GM21528 (cell line): ENCODE measurements around the gene TMEM125.

Source experiments
- ATAC-seq: cut with Tn5 transposase; IDR thresholded peaks from one replicate; pipeline ENCODE4 v1.9.1; 2021; ENCODE audit warnings: mild to moderate bottlenecking, moderate library complexity; ENCODE audit not compliant: unreplicated experiment, low FRiP score

Gene TMEM125

GRCh38 chr1:43269627-43270375 is at the start of gene TMEM125:
TSS of gene TMEM125 (plus strand) at chr1:43269983. CDS start at chr1:43272723, 2,740 bp downstream.
- no peak for ATAC-seq

- ATAC-seq: peak; percentile 63
Observed at GRCh38 chr1:43220905-43221778, 48.6 kb upstream of the TMEM125 start.

- no peak for ATAC-seq
Observed at GRCh38 chr1:43221797-43222196, 48.0 kb upstream of the TMEM125 start.

- no peak for ATAC-seq
Observed at GRCh38 chr1:43222879-43223278, 46.9 kb upstream of the TMEM125 start.

- no peak for ATAC-seq
Observed at GRCh38 chr1:43225168-43225567, 44.6 kb upstream of the TMEM125 start.

GRCh38 chr1:43227143-43227764 is 42.5 kb upstream of the TMEM125 start:
- no peak for ATAC-seq

GRCh38 chr1:43229826-43230780 is 39.7 kb upstream of the TMEM125 start:
- no peak for ATAC-seq

- ATAC-seq: no peak
Observed at GRCh38 chr1:43232074-43232473, 37.7 kb upstream of the TMEM125 start.

- ATAC-seq: no peak
Observed at GRCh38 chr1:43232482-43232881, 37.3 kb upstream of the TMEM125 start.

GRCh38 chr1:43233631-43234030 is 36.2 kb upstream of the TMEM125 start:
- ATAC-seq: no peak

GRCh38 chr1:43234267-43234666 is 35.5 kb upstream of the TMEM125 start:
- ATAC-seq: no peak

- ATAC-seq: no peak
Observed at GRCh38 chr1:43235040-43235439, 34.7 kb upstream of the TMEM125 start.

GRCh38 chr1:43235451-43236121 is 34.2 kb upstream of the TMEM125 start:
- ATAC-seq: no peak

GRCh38 chr1:43237121-43237520 is 32.7 kb upstream of the TMEM125 start:
- ATAC-seq: no peak

GRCh38 chr1:43238085-43238484 is 31.7 kb upstream of the TMEM125 start:
- ATAC-seq: no peak

GRCh38 chr1:43238991-43239469 is 30.8 kb upstream of the TMEM125 start:
- ATAC-seq: peak; percentile 32

GRCh38 chr1:43239484-43239883 is 30.3 kb upstream of the TMEM125 start:
- ATAC-seq: peak; percentile 71

- ATAC-seq: no peak
Observed at GRCh38 chr1:43241413-43241836, 28.4 kb upstream of the TMEM125 start.

- ATAC-seq: no peak
Observed at GRCh38 chr1:43243299-43243698, 26.5 kb upstream of the TMEM125 start.
